GM12892 (cell line): Measurements from ENCODE around the gene UBTD1.

Experiments
- POLR2A ChIP-seq: IDR thresholded peaks from 2 replicates; pipeline ENCODE4 v1.6.1; 2011; ENCODE audit warnings: low read depth, low read length, control low read depth
- POLR2AphosphoS5 ChIP-seq: IDR thresholded peaks from 2 replicates; pipeline ENCODE4 v1.6.1; 2011; ENCODE audit warnings: low read depth, low read length, control low read depth
- TAF1 ChIP-seq: IDR thresholded peaks from 2 replicates; pipeline ENCODE4 v1.6.1; 2011; ENCODE audit warnings: low read depth, mild to moderate bottlenecking, control low read depth, low read length, borderline replicate concordance

DNA sequence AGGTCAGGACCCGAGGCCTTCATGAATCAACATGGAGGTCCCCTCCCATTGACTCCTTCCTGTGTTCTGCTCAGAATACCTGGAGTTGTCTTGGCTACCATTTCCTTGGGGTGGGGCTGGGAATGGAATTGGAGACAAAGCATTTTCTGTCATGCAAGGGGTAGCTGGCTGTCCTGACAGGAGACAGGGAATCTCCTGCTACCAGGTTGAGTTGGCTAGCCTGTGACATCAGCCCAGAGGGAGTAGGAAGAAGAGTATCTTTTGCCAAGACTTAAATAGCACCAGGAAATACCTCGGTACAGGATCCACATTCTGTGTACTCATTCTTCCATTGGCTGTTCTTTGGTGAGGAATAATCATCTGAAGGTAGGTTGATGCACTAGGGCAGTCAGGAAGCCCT is 47.9 kb upstream of the UBTD1 start:
- TF ChIP-seq POLR2A: no peak
- no peak for TF ChIP-seq POLR2AphosphoS5
- no peak for TF ChIP-seq TAF1
